Right lobe of liver (tissue), 4 donors: ENCODE measurements around the gene TRIM2.

ENCODE experiments used
- CTCF ChIP-seq, 4 donors: fragments of 200-600 bp in 3 of 4; fragments of 450-650 bp in 1 of 4; IDR thresholded peaks; one replicate each; pipeline versions ENCODE4 v1.5.1 to v1.8.0; 2016 to 2022; ENCODE audit warnings: antibody characterized with exemption in 4 of 4, mild to moderate bottlenecking in 2 of 4
- POLR2A ChIP-seq: fragments of 450-650 bp; IDR thresholded peaks from one replicate; pipeline ENCODE4 v1.6.1; 2017; ENCODE audit warnings: antibody characterized with exemption, mild to moderate bottlenecking
- donor health status: DM: no; HTN: no; CAD: no.
- donor health status: DM: no; HTN: no; CAD: no.
- donor health status: DM: no; HTN: yes; CAD: no.

- TF ChIP-seq CTCF (IDR thresholded peaks at IDR 0.05) (no peak), POLR2A (no peak)
Measured at GRCh38 chr4:153169776-153170175, 34.5 kb upstream of the TRIM2 start.
